Limb (tissue), 2 donors: ENCODE measurements around the gene WDR7.

Source experiments
- DNase-seq, 2 donors: peaks; one replicate each; pipeline ENCODE4 v3.0.0-alpha.2; 2016; ENCODE audit errors: extremely low spot score in 2 of 2

WDR7 gene

GRCh38 chr18:56987236-56987635 lies 336.1 kb downstream of the WDR7 start:
- DNase-seq: no peak

GRCh38 chr18:56988022-56988421 lies 336.9 kb downstream of the WDR7 start:
- no peak for DNase-seq

GRCh38 chr18:56990678-56991077 lies 339.5 kb downstream of the WDR7 start:
- no peak for DNase-seq

- DNase-seq: no peak
Measured at GRCh38 chr18:56992777-56993176, 341.6 kb downstream of the WDR7 start.

- DNase-seq: no peak
Measured at GRCh38 chr18:56995579-56996188, 344.5 kb downstream of the WDR7 start.

GRCh38 chr18:56997200-56997599 lies 346.0 kb downstream of the WDR7 start:
- no peak for DNase-seq

- no peak for DNase-seq
Measured at GRCh38 chr18:56999823-57000222, 348.7 kb downstream of the WDR7 start.

GRCh38 chr18:57002627-57003026 lies 351.5 kb downstream of the WDR7 start:
- DNase-seq: no peak

GRCh38 chr18:57003342-57003741 lies 352.2 kb downstream of the WDR7 start:
- DNase-seq: no peak

GRCh38 chr18:57004366-57005121 lies 353.4 kb downstream of the WDR7 start:
- peak in 1 of 2 donors; percentile 18 for DNase-seq

GRCh38 chr18:57008001-57008686 lies 357.0 kb downstream of the WDR7 start:
- DNase-seq: no peak

GRCh38 chr18:57009844-57010243 lies 358.7 kb downstream of the WDR7 start:
- no peak for DNase-seq

- DNase-seq: no peak
Measured at GRCh38 chr18:57014772-57015413, 363.7 kb downstream of the WDR7 start.

- no peak for DNase-seq
Measured at GRCh38 chr18:57015451-57015850, 364.3 kb downstream of the WDR7 start.

- no peak for DNase-seq
Measured at GRCh38 chr18:57018845-57019244, 367.7 kb downstream of the WDR7 start.

GRCh38 chr18:57022716-57023115 lies 371.6 kb downstream of the WDR7 start:
- no peak for DNase-seq

- DNase-seq: no peak
Measured at GRCh38 chr18:57023275-57023882, 372.2 kb downstream of the WDR7 start.

GRCh38 chr18:57025540-57025939 lies 374.4 kb downstream of the WDR7 start:
- DNase-seq: no peak

- no peak for DNase-seq
Measured at GRCh38 chr18:57026316-57026715, 375.2 kb downstream of the WDR7 start.

GRCh38 chr18:57027190-57027708 lies 376.1 kb downstream of the WDR7 start:
- DNase-seq: no peak

- no peak for DNase-seq
Measured at GRCh38 chr18:57029761-57030160, 378.6 kb downstream of the WDR7 start.
